ENCODE measurements around the gene RNF11.

DNA sequence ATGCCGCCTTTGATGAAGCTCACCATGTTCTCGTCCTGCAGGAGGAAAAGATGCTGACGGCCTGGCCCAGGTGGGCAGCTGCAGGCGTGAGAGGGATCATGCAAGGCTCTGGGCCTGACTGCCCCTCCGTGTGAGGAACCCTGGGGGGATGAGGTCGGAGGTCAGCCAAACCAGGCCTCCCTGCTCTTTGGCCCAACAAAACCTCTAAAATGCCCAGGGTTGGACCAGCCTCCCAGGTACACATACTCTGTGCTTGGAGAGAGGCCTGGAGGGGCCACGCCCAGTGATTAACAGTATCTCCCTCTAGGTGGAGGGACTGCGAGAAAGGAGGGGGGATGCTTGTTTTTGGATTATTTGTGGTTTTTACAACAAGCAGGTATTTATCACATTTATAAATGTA lies 73.2 kb downstream of the RNF11 start:
- TF ChIP-seq, protein P1, sequence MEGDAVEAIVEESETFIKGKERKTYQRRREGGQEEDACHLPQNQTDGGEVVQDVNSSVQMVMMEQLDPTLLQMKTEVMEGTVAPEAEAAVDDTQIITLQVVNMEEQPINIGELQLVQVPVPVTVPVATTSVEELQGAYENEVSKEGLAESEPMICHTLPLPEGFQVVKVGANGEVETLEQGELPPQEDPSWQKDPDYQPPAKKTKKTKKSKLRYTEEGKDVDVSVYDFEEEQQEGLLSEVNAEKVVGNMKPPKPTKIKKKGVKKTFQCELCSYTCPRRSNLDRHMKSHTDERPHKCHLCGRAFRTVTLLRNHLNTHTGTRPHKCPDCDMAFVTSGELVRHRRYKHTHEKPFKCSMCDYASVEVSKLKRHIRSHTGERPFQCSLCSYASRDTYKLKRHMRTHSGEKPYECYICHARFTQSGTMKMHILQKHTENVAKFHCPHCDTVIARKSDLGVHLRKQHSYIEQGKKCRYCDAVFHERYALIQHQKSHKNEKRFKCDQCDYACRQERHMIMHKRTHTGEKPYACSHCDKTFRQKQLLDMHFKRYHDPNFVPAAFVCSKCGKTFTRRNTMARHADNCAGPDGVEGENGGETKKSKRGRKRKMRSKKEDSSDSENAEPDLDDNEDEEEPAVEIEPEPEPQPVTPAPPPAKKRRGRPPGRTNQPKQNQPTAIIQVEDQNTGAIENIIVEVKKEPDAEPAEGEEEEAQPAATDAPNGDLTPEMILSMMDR (IDR thresholded peaks at IDR 0.05) = no peak
- TF ChIP-seq POLR2A (IDR thresholded peaks at IDR 0.05) = no peak

Data from uterus (tissue), 2 donors.